Gastroesophageal sphincter (tissue), 4 donors: ENCODE results near the gene SMARCA4. TPM values are rescaled to one million over a fixed set of nuclear protein-coding genes. Genes with fewer than 3 reads are reported as not detected.

Experiments
- ATAC-seq: fragments of 150-250 bp; one replicate; pipeline ENCODE4 v1.9.1; 2016; ENCODE audit warnings: mild to moderate bottlenecking, moderate library complexity
- H3K27ac ChIP-seq, 4 donors: fragments of 200-600 bp; sonication (generic) in 3 of 4; 1 replicate in 3 of 4; 2 replicates in 1 of 4; pipeline ENCODE4 v1.5.1; 2016 to 2019
- H3K27me3 ChIP-seq: fragments of 200-600 bp; sonication (generic); one replicate; pipeline ENCODE4 v1.5.1; 2019
- H3K36me3 ChIP-seq, 2 donors: fragments of 200-600 bp; sonication (generic); one replicate each; pipeline ENCODE4 v1.5.1; 2019; ENCODE audit warnings: control low read depth in 1 of 2
- H3K4me1 ChIP-seq, 3 donors: fragments of 200-600 bp; sonication (generic); 1 replicate in 2 of 3; 2 replicates in 1 of 3; pipeline ENCODE4 v1.5.1; 2016 to 2019; ENCODE audit warnings: control low read depth in 2 of 3
- H3K4me3 ChIP-seq, 2 donors: fragments of 200-600 bp; sonication (generic); one replicate each; pipeline ENCODE4 v1.5.1; 2019; ENCODE audit warnings: mild to moderate bottlenecking in 1 of 2, moderate library complexity in 1 of 2
- H3K9me3 ChIP-seq, 3 donors: fragments of 200-600 bp; sonication (generic); one replicate each; pipeline ENCODE4 v1.5.1; 2017 to 2019; ENCODE audit warnings: control low read depth in 2 of 3
- CTCF ChIP-seq, 4 experiments: fragments of 200-600 bp in 2 of 4; fragments of 450-650 bp in 2 of 4; sonication (generic) in 1 of 4; IDR thresholded peaks; one replicate each; pipeline ENCODE4 v1.5.1; 2017 to 2019; ENCODE audit warnings: antibody characterized with exemption in 4 of 4, mild to moderate bottlenecking in 2 of 4, moderate library complexity in 2 of 4
- EP300 ChIP-seq: sonication (generic); formaldehyde crosslinking; IDR thresholded peaks from one replicate; pipeline ENCODE4 v1.6.1; 2017; ENCODE audit warnings: antibody characterized with exemption, mild to moderate bottlenecking
- POLR2A ChIP-seq, 2 donors: fragments of 450-650 bp; IDR thresholded peaks; one replicate each; pipeline ENCODE4 v1.6.1; 2017; ENCODE audit warnings: antibody characterized with exemption in 2 of 2, mild to moderate bottlenecking in 2 of 2, moderate library complexity in 1 of 2
- POLR2AphosphoS5 ChIP-seq: sonication (generic); formaldehyde crosslinking; IDR thresholded peaks from one replicate; pipeline ENCODE4 v1.6.1; 2017; ENCODE audit warnings: antibody characterized with exemption
- WGBS, 2 donors: methylation state at CpG; one replicate each; pipeline ENCODE4 v1.1.5; 2018; ENCODE audit warnings: low coverage in 1 of 2; 5-methylcytosine and 5-hydroxymethylcytosine counted together
- total RNA-seq, 4 donors: library from RNA; depleted of rRNA; stranded (reverse); fragments of >200 nt; gene quantifications; one replicate each; pipeline ENCODE4 v1.1.0, GENCODE V29; 2016

The SMARCA4 gene
- total RNA-seq, 4 donors from 2014 or later, result 37.8 to 77.9 (median 51.1) TPM

DNA sequence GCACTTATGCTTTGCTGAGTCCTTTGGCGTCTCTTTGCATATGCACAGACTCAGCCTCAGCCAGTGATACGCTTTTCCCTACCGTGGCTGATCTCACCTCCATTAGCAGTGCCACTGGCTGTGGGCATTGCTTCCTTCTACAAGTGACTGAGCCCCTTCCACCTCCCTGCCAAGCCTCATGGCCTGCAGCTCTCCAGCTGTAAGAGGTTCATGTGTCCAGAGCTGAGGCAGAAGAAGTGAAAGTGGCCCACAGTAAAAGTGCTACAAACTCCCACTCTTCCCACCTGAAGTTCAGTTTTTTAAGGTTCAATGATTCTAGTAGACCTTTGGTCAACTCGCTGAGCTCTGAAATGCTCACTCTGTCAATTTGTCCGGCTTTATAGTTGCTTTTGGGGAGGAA, 44.7 kb downstream of the SMARCA4 start:
- TF ChIP-seq EP300, result no peak
- no peak for TF ChIP-seq CTCF (IDR thresholded peaks at IDR 0.05)
- TF ChIP-seq POLR2A (IDR thresholded peaks at IDR 0.05), result no peak
- no peak for TF ChIP-seq POLR2AphosphoS5
- Histone ChIP-seq H3K4me1 (no peaks in the 10 kb centered on the region), H3K27ac (no peak overlapping the region), H3K27me3 (no peaks in the 10 kb centered on the region), H3K4me3 (no peak overlapping the region), H3K36me3 (peaks cover 0 to 95% of the 10 kb centered on the region in 2 donors), H3K9me3 (no peaks in the 10 kb centered on the region)
- no peak for ATAC-seq
- 86 to 100% methylated on average over 1 to 5 of the region's 5 CpGs for WGBS, 2 donors

DNA sequence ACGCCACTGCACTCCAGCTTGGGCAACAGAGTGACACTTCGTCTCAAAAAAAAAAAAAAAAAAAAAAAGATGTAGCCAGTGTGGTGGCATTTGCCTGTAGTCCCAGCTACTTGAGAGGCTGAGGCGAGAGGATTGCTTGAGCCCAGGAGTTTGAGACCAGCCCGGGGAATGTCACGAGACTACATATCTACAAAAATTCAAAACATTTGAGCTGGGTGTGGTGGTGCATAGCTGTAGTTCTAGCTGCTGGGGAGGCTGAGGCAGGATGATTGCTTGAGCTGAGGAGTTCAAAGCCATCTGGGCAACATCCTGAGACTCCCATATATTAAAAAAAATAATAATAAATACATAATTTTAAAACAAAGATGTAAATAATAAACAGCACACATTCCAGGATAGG, 46.6 kb downstream of the SMARCA4 start:
- WGBS, 2 donors, result 85 to 96% methylated on average over 3 of the region's 5 CpGs
- Histone ChIP-seq H3K9me3 (no peaks in the 10 kb centered on the region), H3K27ac (no peak overlapping the region), H3K4me3 (no peak overlapping the region), H3K4me1 (no peaks in the 10 kb centered on the region), H3K36me3 (peaks cover 0 to 100% of the 10 kb centered on the region in 2 donors), H3K27me3 (no peaks in the 10 kb centered on the region)
- no peak for TF ChIP-seq POLR2AphosphoS5
- TF ChIP-seq CTCF (IDR thresholded peaks at IDR 0.05), result no peak
- no peak for TF ChIP-seq POLR2A (IDR thresholded peaks at IDR 0.05)
- no peak for TF ChIP-seq EP300
- ATAC-seq, result no peak

DNA sequence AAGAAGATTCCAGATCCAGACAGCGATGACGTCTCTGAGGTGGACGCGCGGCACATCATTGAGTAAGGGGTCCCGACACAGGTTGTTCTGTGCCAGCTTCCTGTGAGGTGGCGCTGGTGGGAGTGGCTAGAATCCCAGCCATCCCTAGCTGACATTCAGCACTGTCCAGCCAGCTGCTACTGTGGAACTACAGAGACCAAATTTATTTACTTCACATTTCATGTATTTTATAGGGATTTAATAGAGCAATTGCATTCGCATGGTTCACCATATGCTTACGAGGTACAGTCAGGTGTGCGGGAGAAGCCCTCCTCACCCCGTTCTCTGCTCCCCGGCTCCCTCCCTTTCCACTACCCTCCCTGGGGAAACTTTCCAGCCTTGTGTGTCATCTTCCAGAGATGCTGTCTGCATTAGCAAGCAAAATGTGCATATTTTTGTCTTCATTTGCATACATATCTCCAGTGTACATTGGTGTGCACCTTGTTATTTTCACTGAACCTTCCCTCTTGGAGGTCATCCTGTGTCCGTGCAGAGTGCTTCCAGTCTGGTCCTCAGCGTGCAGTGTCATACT, 47.2 kb downstream of the SMARCA4 start:
- Histone ChIP-seq H3K36me3 (peaks cover 0 to 100% of the 10 kb centered on the region in 2 donors), H3K4me3 (no peak overlapping the region)
- no peak for ATAC-seq

GRCh38 chr19:11010041-11010440, 49.2 kb downstream of the SMARCA4 start:
- no peak overlapping the region for H3K27ac ChIP-seq
- H3K4me3 ChIP-seq, result no peak overlapping the region
- H3K36me3 ChIP-seq, result peaks cover 0 to 100% of the 10 kb centered on the region in 2 donors
- ATAC-seq, result no peak
- H3K9me3 ChIP-seq, result no peaks in the 10 kb centered on the region
- WGBS, 2 donors, result no CpG with 5 or more reads among the region's 9 CpGs
- no peak for TF ChIP-seq POLR2AphosphoS5
- TF ChIP-seq EP300, result no peak
- TF ChIP-seq POLR2A (IDR thresholded peaks at IDR 0.05), result no peak
- no peak for TF ChIP-seq CTCF (IDR thresholded peaks at IDR 0.05)
- H3K27me3 ChIP-seq, result no peaks in the 10 kb centered on the region
- no peaks in the 10 kb centered on the region for H3K4me1 ChIP-seq

More for the DNA sequence above, 47.2 kb downstream of the SMARCA4 start:
- H3K27me3 ChIP-seq, result no peaks in the 10 kb centered on the region
- 95 to 98% methylated on average over 6 to 10 of the region's 14 CpGs for WGBS, 2 donors
- no peak overlapping the region for H3K27ac ChIP-seq
- TF ChIP-seq EP300 (no peak), CTCF (IDR thresholded peaks at IDR 0.05) (no peak), POLR2A (IDR thresholded peaks at IDR 0.05) (no peak), POLR2AphosphoS5 (no peak)
- no peaks in the 10 kb centered on the region for H3K9me3 ChIP-seq
- no peaks in the 10 kb centered on the region for H3K4me1 ChIP-seq

DNA sequence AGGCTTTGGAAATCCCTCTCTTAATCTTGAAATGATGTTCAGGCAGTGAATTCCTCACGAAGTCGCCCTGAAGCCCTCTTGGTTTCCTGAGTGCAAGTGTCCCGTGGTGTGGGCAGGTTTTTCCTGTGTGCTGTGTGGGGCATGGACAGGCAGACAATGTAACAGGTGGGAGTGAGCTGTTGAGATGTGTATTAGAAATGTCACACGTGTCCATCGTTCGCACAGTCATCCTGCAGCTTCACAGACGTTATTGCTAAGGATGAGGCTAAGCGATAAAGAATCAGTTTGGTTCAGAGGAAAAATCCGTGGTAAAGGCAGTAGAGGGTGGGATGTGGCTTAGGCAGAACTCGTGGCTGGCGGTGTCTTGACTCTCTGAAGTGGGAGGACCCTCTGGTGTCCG, 51.7 kb downstream of the SMARCA4 start:
- no peaks in the 10 kb centered on the region for H3K27me3 ChIP-seq
- ATAC-seq, result no peak
- H3K36me3 ChIP-seq, result peaks cover 0 to 100% of the 10 kb centered on the region in 2 donors
- no peak for TF ChIP-seq POLR2AphosphoS5
- TF ChIP-seq CTCF (IDR thresholded peaks at IDR 0.05), result no peak
- no peak for TF ChIP-seq EP300
- TF ChIP-seq POLR2A (IDR thresholded peaks at IDR 0.05), result no peak
- no peak overlapping the region for H3K4me3 ChIP-seq
- no peak overlapping the region for H3K27ac ChIP-seq
- H3K4me1 ChIP-seq, result no peaks in the 10 kb centered on the region
- H3K9me3 ChIP-seq, result no peaks in the 10 kb centered on the region
- WGBS, 2 donors, result 84 to 94% methylated on average over 9 to 10 of the region's 12 CpGs
